Activated CD4-positive, alpha-beta T cell treated with anti-CD3 and anti-CD28 coated beads for 48 hours (primary cell): Measurements from ENCODE around the gene IDH2.

Experiments used
- DNase-seq: peaks from one replicate; pipeline ENCODE4 v3.0.0-alpha.2; 2020

The IDH2 gene

GRCh38 chr15:90040618-90041017 lies 61.6 kb downstream of the IDH2 start:
- DNase-seq, result no peak

GRCh38 chr15:90039996-90040395 lies 62.3 kb downstream of the IDH2 start:
- no peak for DNase-seq

DNA sequence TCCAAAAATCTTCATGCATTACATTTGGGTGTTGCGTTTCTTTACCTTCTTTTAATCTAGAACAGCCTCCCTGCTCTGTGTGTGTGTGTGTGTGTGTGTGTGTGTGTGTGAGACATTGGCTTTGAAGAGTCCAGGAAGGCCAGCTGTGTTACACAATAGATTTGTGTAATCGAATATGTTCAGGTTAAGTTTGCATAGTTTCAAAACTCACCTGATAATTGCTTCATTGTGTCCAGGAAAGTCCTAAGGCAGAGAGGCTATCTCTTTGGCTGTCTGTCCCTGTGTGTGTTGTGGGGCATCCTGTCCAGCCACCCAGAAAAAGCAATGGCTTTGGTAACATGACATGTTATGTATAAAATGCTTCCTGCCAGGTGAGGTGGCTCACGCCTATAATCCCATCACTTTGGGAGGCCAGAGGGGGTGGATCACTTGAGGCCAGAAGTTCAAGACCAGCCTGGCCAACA lies 63.6 kb downstream of the IDH2 start:
- DNase-seq, result no peak

GRCh38 chr15:90037961-90038631 lies 64.2 kb downstream of the IDH2 start:
- peak; percentile 72 for DNase-seq

- DNase-seq, result no peak
These were observed 64.8 kb downstream of the IDH2 start for GRCh38 chr15:90037511-90037860.

DNA sequence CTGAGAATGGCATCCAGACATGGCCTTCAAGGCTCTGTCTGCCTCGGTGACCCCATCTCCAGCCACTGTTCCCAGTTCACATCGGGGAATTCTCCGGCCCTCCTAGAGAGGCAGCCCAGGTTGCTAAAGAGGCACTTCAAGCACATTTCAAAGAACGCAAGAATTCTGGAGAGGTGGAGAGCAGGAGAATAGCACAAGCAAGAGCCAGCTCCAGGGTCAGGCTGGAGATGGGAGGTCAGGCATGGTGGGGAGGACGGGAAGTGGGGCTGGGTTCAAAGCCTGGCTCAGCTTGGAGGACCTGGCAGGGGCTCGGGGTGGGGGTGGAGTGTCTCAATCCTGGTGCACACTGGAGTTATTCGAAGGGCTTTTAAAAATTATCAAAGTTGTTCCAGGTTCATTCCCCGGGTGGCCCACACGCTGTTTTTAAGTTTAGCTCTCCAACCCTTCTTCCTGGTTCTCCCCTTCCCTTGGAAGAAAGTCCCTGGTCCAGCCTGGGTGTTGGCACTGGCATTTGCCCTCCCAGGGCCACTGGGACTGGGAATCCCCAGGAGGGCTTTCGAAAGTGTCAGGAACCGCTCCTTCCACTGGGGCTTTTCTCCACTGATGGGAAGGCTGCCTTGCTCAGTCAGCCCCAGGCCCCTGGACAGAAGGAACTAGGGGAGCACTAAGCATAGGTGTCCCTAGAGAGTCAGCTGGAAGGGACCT lies 65.3 kb downstream of the IDH2 start:
- no peak for DNase-seq

GRCh38 chr15:90036343-90036742 lies 65.9 kb downstream of the IDH2 start:
- DNase-seq, result no peak

DNA sequence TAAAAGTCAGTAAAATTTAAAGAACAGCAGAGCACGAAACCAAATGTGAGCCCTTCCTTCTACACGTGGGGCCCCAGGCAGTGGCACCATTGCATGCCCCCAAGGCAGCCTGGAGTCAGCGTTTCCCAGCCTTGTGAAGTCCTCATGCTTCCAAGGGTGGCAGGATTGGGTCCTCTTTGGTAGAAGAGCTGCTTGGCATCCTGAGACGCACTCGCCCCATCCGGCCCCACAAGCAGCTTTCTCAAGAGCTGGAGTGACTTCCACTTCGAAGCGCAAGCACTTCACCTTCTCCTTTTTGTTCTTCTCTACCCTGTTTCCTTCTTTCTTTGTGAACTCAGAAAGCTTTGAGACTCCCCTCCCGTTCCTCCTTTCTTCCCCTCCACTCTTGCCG lies 66.4 kb downstream of the IDH2 start:
- DNase-seq, result peak; percentile 13

GRCh38 chr15:90035095-90035839 lies 67.0 kb downstream of the IDH2 start:
- DNase-seq, result no peak

DNA sequence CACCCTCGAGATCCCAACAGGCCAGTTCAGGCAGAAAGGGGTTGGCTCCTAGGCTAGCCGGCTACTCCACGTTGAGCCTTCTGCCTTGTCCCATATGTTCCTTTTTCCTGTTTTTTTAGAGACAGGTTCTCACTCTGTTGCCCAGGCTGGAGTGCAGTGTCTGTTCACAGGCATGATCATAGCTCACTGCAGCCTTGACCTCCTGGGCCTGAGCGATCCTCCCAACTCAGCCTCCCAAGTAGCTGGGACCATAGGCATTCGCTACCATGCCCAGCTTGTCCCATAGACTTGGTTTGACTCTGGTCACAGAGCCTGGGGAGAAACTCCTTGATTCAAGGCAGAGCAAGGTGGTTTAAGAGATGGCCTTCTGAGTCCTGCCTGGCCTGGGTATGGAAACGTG lies 68.8 kb downstream of the IDH2 start:
- no peak for DNase-seq
